Left renal cortex interstitium (tissue), 4 donors: ENCODE measurements around the gene MYBPC2. TPM values are rescaled to one million over a fixed set of nuclear protein-coding genes. Genes with fewer than 3 reads are reported as not detected.
"Not testable (repeated sequence)": the region's sequence is repeated elsewhere in the genome, so short reads cannot be mapped to it uniquely, and the experiment has no call there.

ENCODE experiments used
- DNase-seq, 4 donors: peaks; one replicate each; pipeline ENCODE4 v3.0.0-alpha.2; 2013; ENCODE audit warnings: low read depth in 4 of 4, low spot score in 2 of 4, missing footprints in 1 of 4
- polyA plus RNA-seq, 4 donors: library from polyadenylated mRNA; unstranded; fragments of 120-200 nt; gene quantifications; one replicate each; pipeline ENCODE4 v1.2.1, GENCODE V29; 2013; ENCODE audit not compliant: insufficient read length in 4 of 4

MYBPC2 gene
- polyA plus RNA-seq, result 1 to 10 TPM in 3 of 4 donors, under 1 TPM in 1; 0.86 to 1.9 (median 1.2) TPM

DNA sequence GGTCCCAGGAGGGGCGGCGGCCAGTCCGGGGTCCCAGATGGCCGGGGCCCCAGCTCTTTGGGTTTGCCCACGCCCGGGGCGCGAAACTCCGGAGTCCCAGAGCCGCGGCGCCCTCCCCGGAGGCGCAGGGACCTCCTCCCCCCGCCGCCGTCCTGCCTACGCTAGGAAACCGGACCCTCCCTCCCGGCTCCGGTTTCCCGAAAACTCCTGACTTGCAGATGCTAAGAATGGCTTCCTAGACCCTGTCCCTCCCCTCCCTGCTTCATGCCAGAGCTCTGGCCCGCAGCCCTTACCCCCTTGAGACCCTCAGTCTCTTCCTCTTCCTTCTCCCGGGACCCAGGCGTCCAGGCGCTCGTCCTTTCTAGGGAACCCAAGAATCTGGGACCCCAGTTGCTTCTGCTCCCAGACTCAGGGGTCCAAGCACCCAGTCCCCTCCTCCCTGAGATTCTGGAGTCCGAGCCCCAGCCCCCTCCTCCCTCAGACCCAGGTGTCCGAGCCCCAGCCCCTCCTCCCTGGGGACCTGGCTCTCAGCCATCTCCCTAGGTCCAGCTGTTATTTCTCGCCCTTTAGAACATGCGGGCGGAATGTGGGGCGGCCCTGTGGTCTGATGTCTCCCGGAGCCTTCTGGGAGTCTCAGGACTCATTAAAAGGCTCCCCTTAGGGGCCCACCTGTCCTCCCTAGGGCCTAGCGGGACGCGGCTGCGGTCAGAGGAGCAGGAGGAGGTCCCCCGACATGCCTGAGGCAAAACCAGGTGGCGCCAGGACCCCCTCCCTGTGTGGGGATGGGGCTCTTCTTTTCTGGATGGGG, at the start of gene MYBPC2:
Gene MYBPC2, plus strand, starts transcription at position 672 of the 808 bp plus-strand sequence. Its CDS starts 62 bp downstream, at position 734.
- DNase-seq, result peak in 3 of 4 donors; percentile 38 to 46 (median 41)

- DNase-seq, result no peak
These were observed 49.5 kb upstream of the MYBPC2 start for GRCh38 chr19:50383001-50383851.

- DNase-seq, result peak; percentile 72 to 93 (median 86)
These were observed 48.6 kb upstream of the MYBPC2 start, which contains the start of gene POLD1 for GRCh38 chr19:50383852-50384684. TSS of gene POLD1 (plus strand) at chr19:50384347. CDS start at chr19:50398852, 14,505 bp downstream.

DNA sequence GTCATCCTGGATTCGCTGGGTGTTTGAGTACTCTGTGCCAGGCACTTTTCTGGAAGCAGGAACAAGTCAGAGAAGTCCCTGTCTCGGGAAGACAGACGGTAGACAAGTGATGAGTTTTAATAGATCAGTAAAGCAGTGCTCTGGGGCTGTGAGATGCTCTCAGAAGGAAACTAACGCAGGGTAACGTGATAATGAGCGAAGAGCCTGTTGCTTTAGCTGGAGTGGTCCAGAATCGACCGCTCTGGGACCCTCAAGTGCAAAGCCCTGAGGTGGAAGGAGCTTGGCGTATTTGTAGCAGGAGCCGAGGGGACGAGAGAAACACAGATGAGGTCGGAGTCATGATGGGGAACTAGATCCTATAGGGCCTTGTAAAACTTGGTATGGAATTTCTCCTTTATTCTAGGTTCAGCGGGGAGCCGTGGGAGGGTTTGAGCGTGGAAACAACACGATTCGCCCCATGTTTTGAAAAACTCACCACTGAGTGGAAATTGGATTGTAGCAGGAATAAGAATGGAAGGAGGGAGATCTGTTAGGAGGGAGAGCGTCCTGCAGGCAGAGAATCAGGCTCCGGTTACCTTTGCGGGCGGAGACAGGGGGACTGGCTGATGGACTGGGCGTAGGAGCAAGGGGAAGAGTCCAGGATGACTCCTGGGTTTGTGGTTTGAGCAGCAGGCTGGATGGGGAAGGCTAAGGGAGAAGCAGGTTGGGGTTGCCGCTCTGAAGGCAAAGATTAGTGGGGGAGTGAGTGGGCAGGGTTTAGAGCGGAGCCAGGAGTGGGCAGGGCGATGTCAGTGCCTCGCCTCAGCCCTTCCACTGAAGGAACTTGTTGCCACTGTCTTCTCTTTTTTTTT, 47.8 kb upstream of the MYBPC2 start:
- DNase-seq, result no peak

DNA sequence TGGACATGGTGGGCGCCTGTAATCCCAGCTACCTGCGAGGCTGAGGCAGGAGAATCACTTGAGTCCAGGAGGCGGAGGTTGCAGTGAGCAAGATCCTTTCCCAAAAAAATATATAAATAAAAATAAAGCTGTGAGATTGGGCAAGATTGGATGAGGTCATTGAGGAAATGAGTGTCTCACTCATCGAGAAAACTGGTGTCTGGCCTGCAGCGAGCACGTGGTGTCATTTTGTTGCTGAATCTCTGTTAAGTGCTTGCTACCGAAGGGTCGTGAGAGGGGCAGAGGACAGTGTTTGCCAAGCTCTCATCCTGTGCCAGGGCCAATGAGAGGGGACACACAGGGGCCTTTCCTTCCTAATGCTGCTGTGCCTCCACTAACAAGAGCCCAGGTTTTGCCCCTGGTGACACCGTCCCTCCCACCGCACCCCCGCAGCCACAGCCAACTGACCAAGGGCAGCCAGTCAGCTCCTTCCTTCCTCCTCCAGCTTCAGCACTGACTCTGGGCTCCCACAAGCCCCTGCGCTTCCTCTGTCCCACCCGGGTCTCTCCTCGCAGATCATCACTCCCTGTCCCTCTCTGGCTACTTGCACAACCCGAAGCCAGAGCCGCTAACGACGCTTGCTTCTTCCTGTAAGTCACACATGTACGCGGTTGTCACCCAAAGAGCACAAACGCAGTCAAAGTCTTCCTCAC, 45.4 kb upstream of the MYBPC2 start:
- DNase-seq, result no peak

GRCh38 chr19:50387868-50388245, 44.8 kb upstream of the MYBPC2 start:
- DNase-seq, result no peak

- DNase-seq, result not testable (repeated sequence)
These were observed 42.4 kb upstream of the MYBPC2 start for GRCh38 chr19:50390295-50390694.

DNA sequence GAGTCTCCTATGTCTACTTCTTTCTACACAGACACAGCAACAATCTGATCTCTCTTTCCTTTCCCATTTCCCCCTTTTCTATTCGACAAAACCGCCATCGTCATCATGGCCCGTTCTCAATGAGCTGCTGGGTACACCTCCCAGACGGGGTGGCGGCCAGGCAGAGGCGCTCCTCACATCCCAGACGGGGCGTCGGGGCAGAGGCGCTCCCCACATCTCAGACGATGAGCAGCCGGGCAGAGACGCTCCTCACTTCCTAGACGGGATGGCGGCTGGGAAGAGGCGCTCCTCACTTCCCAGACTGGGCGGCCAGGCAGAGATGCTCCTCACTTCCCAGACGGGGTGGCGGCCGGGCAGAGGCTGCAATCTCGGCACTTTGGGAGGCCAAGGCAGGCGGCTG, 41.7 kb upstream of the MYBPC2 start:
- DNase-seq, result not testable (repeated sequence)

DNA sequence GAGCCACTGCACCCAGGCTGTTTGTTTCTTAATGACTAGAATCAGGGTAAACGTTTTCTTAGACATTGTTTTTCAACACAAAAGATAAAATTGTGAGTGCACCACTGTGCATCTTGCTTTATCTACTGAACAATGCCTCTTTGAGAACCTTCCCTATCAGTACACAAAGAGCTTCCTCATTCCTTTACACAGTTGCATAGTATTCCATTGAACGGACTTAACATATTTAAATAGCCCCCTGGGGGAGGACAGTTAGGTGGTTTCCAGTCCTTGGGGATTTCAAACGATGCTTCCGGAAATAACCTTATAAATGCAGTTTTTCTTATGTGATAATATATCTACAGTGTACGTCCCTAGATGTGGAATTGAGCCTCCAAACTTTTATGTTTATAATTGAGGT, 39.9 kb upstream of the MYBPC2 start:
- DNase-seq, result no peak

DNA sequence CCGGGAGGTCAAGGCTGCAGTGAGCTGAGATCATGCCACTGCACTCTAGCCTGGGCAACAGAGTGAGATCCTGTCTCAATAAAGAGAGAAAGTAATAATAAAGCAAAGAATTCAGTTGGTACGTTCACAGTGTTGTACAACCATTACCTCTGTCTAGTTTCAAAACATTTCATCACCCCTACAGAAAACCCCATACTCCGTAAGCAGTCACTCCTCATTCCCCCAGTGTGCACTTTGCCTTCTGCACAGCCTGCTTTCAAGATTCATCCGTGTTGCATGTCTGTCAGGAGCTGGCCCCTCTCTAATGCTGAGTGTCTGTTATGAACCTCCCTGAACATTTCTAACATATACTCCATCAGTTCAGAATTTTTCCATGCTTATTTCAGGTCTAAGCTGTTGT, 39.1 kb upstream of the MYBPC2 start:
- no peak for DNase-seq

DNA sequence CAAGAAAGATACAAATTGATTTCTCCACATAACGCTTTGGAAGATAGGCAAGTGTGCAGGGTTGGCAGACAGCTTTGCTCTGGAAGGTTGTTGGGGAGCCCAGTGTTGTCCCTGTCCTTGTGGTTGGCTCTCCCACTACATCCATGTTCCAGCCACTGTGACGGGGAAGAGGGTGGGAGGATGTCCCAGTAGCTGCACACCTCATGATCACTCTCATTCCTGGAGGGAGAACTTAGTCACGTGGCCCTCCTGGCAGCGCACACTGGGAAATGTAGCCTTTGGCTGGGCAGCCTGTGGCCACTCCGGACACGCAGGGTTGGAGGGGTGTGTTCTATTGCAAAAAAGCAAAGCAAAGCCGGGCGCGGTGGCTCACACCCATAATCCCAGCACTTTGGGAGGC, 38.7 kb upstream of the MYBPC2 start:
- DNase-seq, result no peak

DNA sequence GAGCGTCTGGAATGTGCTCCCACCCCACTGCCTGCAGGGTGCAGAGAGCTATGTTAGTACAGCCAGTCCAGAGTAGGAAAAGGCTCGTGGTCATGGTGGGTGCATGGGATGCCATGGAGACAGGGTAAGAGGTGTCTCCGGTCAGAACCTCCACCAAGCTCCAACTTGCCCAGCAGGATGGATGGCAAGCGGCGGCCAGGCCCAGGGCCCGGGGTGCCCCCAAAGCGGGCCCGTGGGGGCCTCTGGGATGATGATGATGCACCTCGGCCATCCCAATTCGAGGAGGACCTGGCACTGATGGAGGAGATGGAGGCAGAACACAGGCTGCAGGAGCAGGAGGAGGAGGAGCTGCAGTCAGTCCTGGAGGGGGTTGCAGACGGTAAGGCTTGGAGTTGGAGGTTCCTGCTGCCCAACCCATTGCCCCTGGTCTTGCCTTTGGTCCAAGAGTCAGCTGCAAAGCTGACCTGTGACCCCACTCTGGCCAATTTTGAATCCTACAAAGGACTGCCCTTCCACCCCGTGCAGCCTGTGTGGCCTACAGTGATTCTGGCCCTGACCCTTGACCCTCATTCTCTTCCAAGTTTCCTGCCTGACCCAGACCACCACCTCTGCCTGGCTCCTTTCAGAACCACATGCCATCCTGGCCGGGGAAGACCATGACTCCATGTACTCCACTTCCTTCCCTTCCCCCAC, 33.9 kb upstream of the MYBPC2 start:
- no peak for DNase-seq

DNA sequence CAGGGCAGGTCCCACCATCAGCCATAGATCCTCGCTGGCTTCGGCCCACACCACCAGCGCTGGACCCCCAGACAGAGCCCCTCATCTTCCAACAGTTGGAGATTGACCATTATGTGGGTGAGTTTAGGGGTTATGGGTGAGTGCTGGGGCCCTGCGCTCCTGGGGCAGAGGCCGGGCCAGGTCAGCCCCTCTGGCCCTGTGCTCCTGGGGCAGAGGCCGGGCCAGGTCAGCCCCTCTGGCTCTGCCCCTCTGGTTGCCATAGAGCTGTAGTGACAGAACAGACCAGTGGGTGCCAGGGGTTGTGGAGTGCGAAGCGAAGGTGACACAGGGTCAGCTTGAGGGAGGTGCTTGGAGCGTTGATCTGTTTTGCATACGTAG, 33.3 kb upstream of the MYBPC2 start:
- no peak for DNase-seq

- no peak for DNase-seq
These were observed 30.9 kb upstream of the MYBPC2 start for GRCh38 chr19:50401605-50402450.

GRCh38 chr19:50402544-50403301, 30.0 kb upstream of the MYBPC2 start:
- DNase-seq, result no peak

DNA sequence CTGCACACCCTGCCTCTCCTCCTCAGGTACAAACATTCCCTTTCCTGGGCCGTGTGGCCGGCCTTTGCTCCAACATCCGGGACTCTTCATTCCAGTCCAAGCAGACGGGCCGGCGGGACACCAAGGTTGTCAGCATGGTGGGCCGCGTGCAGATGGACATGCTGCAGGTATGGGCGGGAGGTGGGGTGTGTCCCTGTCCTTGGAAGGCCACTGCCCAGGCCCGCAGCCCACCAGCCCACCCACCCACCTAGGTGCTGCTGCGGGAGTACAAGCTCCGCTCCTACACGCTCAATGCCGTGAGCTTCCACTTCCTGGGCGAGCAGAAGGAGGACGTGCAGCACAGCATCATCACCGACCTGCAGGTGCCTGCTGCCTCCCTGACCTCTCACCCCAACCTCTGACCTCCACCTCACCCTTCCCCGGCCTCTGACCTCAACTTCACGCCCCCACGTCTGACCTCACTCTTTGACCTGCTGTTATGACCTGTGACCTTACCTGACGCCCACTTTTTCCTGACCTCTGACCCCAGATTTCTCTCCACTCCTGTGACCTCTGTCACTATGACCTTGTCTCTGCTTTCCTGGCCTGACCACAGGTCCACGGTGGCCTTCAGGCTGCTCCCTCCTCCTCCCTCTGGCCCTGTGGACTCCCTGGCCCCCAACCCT, 26.4 kb upstream of the MYBPC2 start:
- no peak for DNase-seq
